ENCODE results near the gene NFIC.

- TF ChIP-seq EZH2 (IDR thresholded peaks at IDR 0.05) (no peak), POLR2AphosphoS5 (IDR thresholded peaks at IDR 0.05; ENCODE audit: borderline replicate concordance, low read depth, low read length) (no peak)
These were observed 16.2 kb downstream of the NFIC start for GRCh38 chr19:3382460-3383100.

Measured in SK-N-MC (cell line).